ENCODE results near the gene LRIT1. TPM values are rescaled to one million over a fixed set of nuclear protein-coding genes. Genes with fewer than 3 reads are reported as not detected.
A peak's percentile ranks its signal among the peaks of the same experiment; 100 is the strongest.

The LRIT1 gene
- polyA plus RNA-seq, 2 of the 4 experiments (the other 2 are of a cell fraction) = not detected

DNA sequence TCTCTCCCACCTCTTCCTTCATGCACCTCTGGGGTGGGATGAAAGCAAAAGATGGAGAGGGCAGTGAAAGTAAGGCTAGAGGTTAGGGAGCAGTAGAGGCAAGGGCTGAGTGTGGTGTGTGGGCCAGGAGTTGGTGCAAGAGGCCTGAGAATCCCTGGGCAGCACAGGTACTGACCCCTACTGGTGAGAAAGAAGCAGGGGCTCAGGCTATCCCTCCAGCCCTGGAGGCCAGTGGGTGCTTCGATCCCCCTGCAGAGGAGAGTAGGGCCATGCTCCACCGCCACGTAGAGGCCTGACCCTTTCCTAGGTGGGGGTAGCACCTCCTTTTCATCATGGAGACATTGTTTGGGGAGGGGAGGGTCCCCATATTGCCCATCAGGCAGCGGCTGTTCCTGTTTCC, 37.2 kb downstream of the LRIT1 start:
- H3K4me3 ChIP-seq = no peak overlapping the region
- H3K27ac ChIP-seq = no peak overlapping the region
- POLR2A ChIA-PET = no interaction called here
- TF ChIP-seq RARB (CRISPR knock-in tag; IDR thresholded peaks at IDR 0.05) (no peak), MAZ (IDR thresholded peaks at IDR 0.05; ENCODE audit: borderline replicate concordance, low read depth, low read length) (no peak)
- DNase-seq (ENCODE audit: low read depth in 1 of 2, low spot score in 1 of 2) = no peak
- 49% methylated on average over 4 of the region's 4 CpGs for WGBS (ENCODE audit: missing lambda C conversion rate)
- CTCF ChIA-PET = interaction anchor here (1.1 kb wide), 1 partner anchor 53 kb away, joined by 3 read pairs; no protein-coding TSS in a partner anchor
- no peak for FAIRE-seq
- H3K4me1 ChIP-seq = no peaks in the 10 kb centered on the region
- ATAC-seq = peak in 1 of 2 experiments; percentile 76; a peak in 3 of 6 replicates
- no peaks in the 10 kb centered on the region for H3K9me3 ChIP-seq
- no peak overlapping the region for H3K4me2 ChIP-seq

- POLR2A ChIA-PET = no interaction called here
- WGBS (ENCODE audit: missing lambda C conversion rate) = 47% methylated on average over 3 of the region's 5 CpGs
- Histone ChIP-seq H3K4me3 (no peak overlapping the region), H3K9me3 (no peaks in the 10 kb centered on the region), H3K27ac (no peak overlapping the region), H3K4me1 (no peaks in the 10 kb centered on the region), H3K4me2 (no peak overlapping the region)
- ATAC-seq = 0 out of 6 replicates have a peak, but pooled peaks of 1 of the 2 experiments have one; percentile 16
- FAIRE-seq = no peak
- TF ChIP-seq PHF8 (IDR thresholded peaks at IDR 0.05; ENCODE audit: borderline replicate concordance, low read depth) (no peak), HEYL (CRISPR knock-in tag; IDR thresholded peaks at IDR 0.05) (no peak), HOXB13 (CRISPR knock-in tag; IDR thresholded peaks at IDR 0.05; ENCODE audit: low read depth) (no peak), MYC (IDR thresholded peaks at IDR 0.05; ENCODE audit: borderline replicate concordance, low read length) (no peak), ESRRA (IDR thresholded peaks at IDR 0.05; ENCODE audit: borderline replicate concordance, low read length) (no peak), TP53 (CRISPR knock-in tag; IDR thresholded peaks at IDR 0.05) (no peak), NFE2L2 (conservative IDR thresholded peaks at IDR 0.05; ENCODE audit: low read length) (no peak), MAFK (IDR thresholded peaks at IDR 0.05; ENCODE audit: partially characterized antibody) (no peak)
- no peak for DNase-seq (ENCODE audit: low read depth in 1 of 2, low spot score in 1 of 2)
- CTCF ChIA-PET = interaction anchor here (0.5 to 1.8 kb wide), 2 partner anchors 19 to 54 kb away, joined by 3 to 8 read pairs; no protein-coding TSS in a partner anchor
These were observed 39.0 kb downstream of the LRIT1 start for GRCh38 chr10:84202349-84202748.

GRCh38 chr10:84201682-84202081, 39.7 kb downstream of the LRIT1 start:
- WGBS (ENCODE audit: missing lambda C conversion rate) = 36% methylated on average over 5 of the region's 11 CpGs
- ChIA-PET CTCF (interaction anchor here (0.5 to 1.8 kb wide), 4 partner anchors 11 to 54 kb away, joined by 3 to 8 read pairs (median 3); no protein-coding TSS in a partner anchor), POLR2A (no interaction called here)
- H3K9me3 ChIP-seq = no peaks in the 10 kb centered on the region
- FAIRE-seq (no peak), ATAC-seq (no peak), DNase-seq (ENCODE audit: low read depth in 1 of 2, low spot score in 1 of 2) (no peak)
- H3K4me1 ChIP-seq = no peaks in the 10 kb centered on the region
- no peak for TF ChIP-seq MAFK (IDR thresholded peaks at IDR 0.05; ENCODE audit: partially characterized antibody)
- TF ChIP-seq EHF (CRISPR knock-in tag; IDR thresholded peaks at IDR 0.05) = no peak
- TF ChIP-seq, protein P1, sequence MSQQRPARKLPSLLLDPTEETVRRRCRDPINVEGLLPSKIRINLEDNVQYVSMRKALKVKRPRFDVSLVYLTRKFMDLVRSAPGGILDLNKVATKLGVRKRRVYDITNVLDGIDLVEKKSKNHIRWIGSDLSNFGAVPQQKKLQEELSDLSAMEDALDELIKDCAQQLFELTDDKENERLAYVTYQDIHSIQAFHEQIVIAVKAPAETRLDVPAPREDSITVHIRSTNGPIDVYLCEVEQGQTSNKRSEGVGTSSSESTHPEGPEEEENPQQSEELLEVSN (IDR thresholded peaks at IDR 0.05; ENCODE audit: borderline replicate concordance, low read depth) = no peak
- no peak for TF ChIP-seq HDAC2 (IDR thresholded peaks at IDR 0.05)
- no peak for TF ChIP-seq EP300 (IDR thresholded peaks at IDR 0.05)
- H3K27ac ChIP-seq = no peak overlapping the region
- no peak overlapping the region for H3K4me2 ChIP-seq
- H3K4me3 ChIP-seq = no peak overlapping the region

- Histone ChIP-seq H3K9me3 (no peaks in the 10 kb centered on the region), H3K4me2 (no peak overlapping the region), H3K27ac (no peak overlapping the region), H3K4me1 (no peaks in the 10 kb centered on the region), H3K4me3 (no peak overlapping the region)
- ChIA-PET POLR2A (no interaction called here), CTCF (interaction anchor here (0.6 to 1.8 kb wide), 3 partner anchors 11 to 53 kb away, joined by 3 to 8 read pairs (median 3); no protein-coding TSS in a partner anchor)
- no peak for TF ChIP-seq HEYL (CRISPR knock-in tag; IDR thresholded peaks at IDR 0.05)
- no peak for FAIRE-seq
- DNase-seq (ENCODE audit: low read depth in 1 of 2, low spot score in 1 of 2) = no peak
- no peak for ATAC-seq
- WGBS (ENCODE audit: missing lambda C conversion rate) = 55% methylated on average over 5 of the region's 6 CpGs
These were observed 40.1 kb downstream of the LRIT1 start for GRCh38 chr10:84201244-84201606.

GRCh38 chr10:84200537-84201243, 40.7 kb downstream of the LRIT1 start:
- WGBS (ENCODE audit: missing lambda C conversion rate) = 44% methylated on average over 11 of the region's 11 CpGs
- FAIRE-seq (no peak), DNase-seq (ENCODE audit: low read depth in 1 of 2, low spot score in 1 of 2) (no peak), ATAC-seq (no peak)
- ChIA-PET CTCF (no interaction called here), POLR2A (no interaction called here)
- Histone ChIP-seq H3K4me2 (no peak overlapping the region), H3K4me3 (no peak overlapping the region), H3K27ac (no peak overlapping the region), H3K4me1 (peaks cover 4% of the 10 kb centered on the region; the same call in 1 of the 3 replicates), H3K9me3 (no peaks in the 10 kb centered on the region)
- TF ChIP-seq ZC3H11A (IDR thresholded peaks at IDR 0.05) (no peak), HES2 (IDR thresholded peaks at IDR 0.05) (no peak), HDAC2 (IDR thresholded peaks at IDR 0.05) (no peak), POLR2A (IDR thresholded peaks at IDR 0.05; ENCODE audit: low read length) (no peak), RFX5 (IDR thresholded peaks at IDR 0.05) (no peak), ZSCAN20 (CRISPR knock-in tag; IDR thresholded peaks at IDR 0.05) (no peak), REST (IDR thresholded peaks at IDR 0.05) (no peak), USF2 (IDR thresholded peaks at IDR 0.05) (no peak), NFE2L2 (conservative IDR thresholded peaks at IDR 0.05; ENCODE audit: low read length) (no peak), EHMT2 (IDR thresholded peaks at IDR 0.05; ENCODE audit: low read depth) (no peak)

Measured in A549 (cell line).